Uterus (tissue), 2 donors: ENCODE results near the gene NREP.

Source experiments
- CTCF ChIP-seq, 4 experiments: fragments of 200-600 bp in 2 of 4; fragments of 450-650 bp in 2 of 4; sonication (generic) in 2 of 4; IDR thresholded peaks; one replicate each; pipeline ENCODE4 v1.5.1; 2016 to 2019; ENCODE audit warnings: antibody characterized with exemption in 4 of 4, mild to moderate bottlenecking in 2 of 4, moderate library complexity in 1 of 4
- POLR2A ChIP-seq, 2 donors: fragments of 450-650 bp; IDR thresholded peaks; one replicate each; pipeline ENCODE4 v1.6.1; 2016; ENCODE audit warnings: antibody characterized with exemption in 2 of 2, mild to moderate bottlenecking in 1 of 2, moderate library complexity in 1 of 2

- TF ChIP-seq CTCF (IDR thresholded peaks at IDR 0.05): no peak
- TF ChIP-seq POLR2A (IDR thresholded peaks at IDR 0.05): no peak
Measured at GRCh38 chr5:111779922-111780292, 22.9 kb upstream of the NREP start.
